Body of pancreas (tissue), 4 donors: ENCODE measurements around the gene KRTAP4-12. TPM values are rescaled to one million over a fixed set of nuclear protein-coding genes. Genes with fewer than 3 reads are reported as not detected.
"Not testable (repeated sequence)": the region's sequence is repeated elsewhere in the genome, so short reads cannot be mapped to it uniquely, and the experiment has no call there.

ENCODE experiments used
- ATAC-seq: fragments of 150-250 bp; one replicate; pipeline ENCODE4 v1.9.1; 2016
- DNase-seq, 4 donors: peaks; one replicate each; pipeline ENCODE4 v3.0.0-alpha.2; 2019
- H3K27ac ChIP-seq, 4 donors: fragments of 200-600 bp; sonication (generic); 1 replicate in 3 of 4; 2 replicates in 1 of 4; pipeline versions ENCODE4 v1.5.1 to v1.6.1; 2016 to 2019; ENCODE audit warnings: mild to moderate bottlenecking in 1 of 4, mixed read lengths in 1 of 4, moderate library complexity in 1 of 4
- H3K27me3 ChIP-seq, 2 donors: fragments of 200-600 bp; sonication (generic); one replicate each; pipeline ENCODE4 v1.6.0; 2016; ENCODE audit warnings: mild to moderate bottlenecking in 1 of 2
- H3K36me3 ChIP-seq, 2 donors: fragments of 200-600 bp; sonication (generic); replicated peaks in 1 of 2; 2 replicates each; pipeline ENCODE4 v1.5.1; 2016; ENCODE audit warnings: low read depth in 2 of 2; ENCODE audit not compliant: insufficient read depth in 1 of 2
- H3K4me1 ChIP-seq: fragments of 200-600 bp; sonication (generic); one replicate; pipeline ENCODE4 v1.6.0; 2016
- H3K4me3 ChIP-seq, 2 donors: fragments of 200-600 bp; sonication (generic); 1 replicate in 1 of 2; 2 replicates in 1 of 2; pipeline ENCODE4 v1.5.1; 2016 to 2019
- H3K9me3 ChIP-seq, 3 donors: fragments of 200-600 bp; sonication (generic); 1 replicate in 2 of 3; 2 replicates in 1 of 3; pipeline ENCODE4 v1.5.1; 2016
- POLR2A ChIP-seq, 3 donors: fragments of 450-650 bp; IDR thresholded peaks; one replicate each; pipeline ENCODE4 v1.6.1; 2016; ENCODE audit warnings: antibody characterized with exemption in 3 of 3, mild to moderate bottlenecking in 2 of 3
- WGBS, 2 donors: methylation state at CpG; one replicate each; pipeline ENCODE4 v1.1.5; 2017; 5-methylcytosine and 5-hydroxymethylcytosine counted together
- intact Hi-C: fragments of 100-400 bp; cut with DNase I; formaldehyde crosslinking; loops from one replicate; pipeline ENCODE4 v1.15.1; 2023
- total RNA-seq, 2 donors: library from RNA; depleted of rRNA; stranded (reverse); fragments of >200 nt; gene quantifications; one replicate each; pipeline ENCODE4 v1.1.0, GENCODE V29; 2016
- TF ChIP-seq, protein P1 (sequence below), 7 experiments: fragments of 450-650 bp in 4 of 7; fragments of 200-600 bp in 3 of 7; sonication (generic) in 3 of 7; IDR thresholded peaks; one replicate each; pipeline ENCODE4 v1.5.1; 2016 to 2019; ENCODE audit warnings: antibody characterized with exemption in 7 of 7

The KRTAP4-12 gene
- total RNA-seq, 2 donors from 2014 or later = not detected

DNA sequence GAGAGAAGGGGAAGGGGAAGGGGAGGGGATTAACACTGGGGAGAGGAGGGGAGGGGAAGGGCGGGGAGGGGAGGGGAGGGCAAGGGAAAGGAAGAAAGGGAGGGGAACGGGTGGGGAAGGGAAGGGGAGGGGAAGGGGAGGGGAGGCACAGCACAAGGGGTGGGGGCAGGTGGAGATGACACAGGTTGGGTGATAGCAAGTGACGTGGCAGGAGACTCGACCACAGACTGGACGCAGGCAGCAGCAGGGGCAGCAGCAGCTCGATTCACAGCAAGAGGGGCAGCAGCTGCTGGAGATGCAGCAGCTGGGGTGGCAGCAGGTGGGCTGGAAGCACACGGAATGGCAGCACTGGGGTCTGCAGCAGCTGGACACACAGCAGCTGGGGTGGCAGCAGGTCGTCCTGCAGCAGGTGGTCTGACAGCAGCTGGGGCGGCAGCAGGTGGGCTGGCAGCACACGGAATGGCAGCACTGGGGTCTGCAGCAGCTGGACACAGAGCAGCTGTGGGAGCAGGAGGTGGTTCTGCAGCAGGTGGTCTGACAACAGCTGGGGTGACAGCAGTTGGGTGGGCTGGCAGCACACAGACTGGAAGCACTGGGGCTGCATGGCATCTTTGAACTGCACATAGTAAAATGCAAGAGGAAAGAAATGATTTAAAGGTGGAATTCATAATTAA, 22.3 kb downstream of the KRTAP4-12 start, which contains the start of gene KRTAP4-16:
TSS of gene KRTAP4-16 (minus strand) at position 624 of the 674 bp plus-strand sequence. CDS start at position 624, 0 bp downstream.
- Histone ChIP-seq H3K4me3 (no peak within 1 kb of the TSS), H3K9me3 (no peaks in the 10 kb centered on the region), H3K36me3 (no peaks in the 10 kb centered on the region), H3K4me1 (no peaks in the 10 kb centered on the region), H3K27me3 (no peaks in the 10 kb centered on the region), H3K27ac (no peak within 1 kb of the TSS)
- WGBS, 2 donors = 37 to 64% methylated on average over 6 to 10 of the region's 10 CpGs
- intact Hi-C loops = no loop called here
- DNase-seq (no peak), ATAC-seq (no peak)
- TF ChIP-seq, protein P1, sequence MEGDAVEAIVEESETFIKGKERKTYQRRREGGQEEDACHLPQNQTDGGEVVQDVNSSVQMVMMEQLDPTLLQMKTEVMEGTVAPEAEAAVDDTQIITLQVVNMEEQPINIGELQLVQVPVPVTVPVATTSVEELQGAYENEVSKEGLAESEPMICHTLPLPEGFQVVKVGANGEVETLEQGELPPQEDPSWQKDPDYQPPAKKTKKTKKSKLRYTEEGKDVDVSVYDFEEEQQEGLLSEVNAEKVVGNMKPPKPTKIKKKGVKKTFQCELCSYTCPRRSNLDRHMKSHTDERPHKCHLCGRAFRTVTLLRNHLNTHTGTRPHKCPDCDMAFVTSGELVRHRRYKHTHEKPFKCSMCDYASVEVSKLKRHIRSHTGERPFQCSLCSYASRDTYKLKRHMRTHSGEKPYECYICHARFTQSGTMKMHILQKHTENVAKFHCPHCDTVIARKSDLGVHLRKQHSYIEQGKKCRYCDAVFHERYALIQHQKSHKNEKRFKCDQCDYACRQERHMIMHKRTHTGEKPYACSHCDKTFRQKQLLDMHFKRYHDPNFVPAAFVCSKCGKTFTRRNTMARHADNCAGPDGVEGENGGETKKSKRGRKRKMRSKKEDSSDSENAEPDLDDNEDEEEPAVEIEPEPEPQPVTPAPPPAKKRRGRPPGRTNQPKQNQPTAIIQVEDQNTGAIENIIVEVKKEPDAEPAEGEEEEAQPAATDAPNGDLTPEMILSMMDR (IDR thresholded peaks at IDR 0.05) = no peak
- no peak for TF ChIP-seq POLR2A (IDR thresholded peaks at IDR 0.05)

DNA sequence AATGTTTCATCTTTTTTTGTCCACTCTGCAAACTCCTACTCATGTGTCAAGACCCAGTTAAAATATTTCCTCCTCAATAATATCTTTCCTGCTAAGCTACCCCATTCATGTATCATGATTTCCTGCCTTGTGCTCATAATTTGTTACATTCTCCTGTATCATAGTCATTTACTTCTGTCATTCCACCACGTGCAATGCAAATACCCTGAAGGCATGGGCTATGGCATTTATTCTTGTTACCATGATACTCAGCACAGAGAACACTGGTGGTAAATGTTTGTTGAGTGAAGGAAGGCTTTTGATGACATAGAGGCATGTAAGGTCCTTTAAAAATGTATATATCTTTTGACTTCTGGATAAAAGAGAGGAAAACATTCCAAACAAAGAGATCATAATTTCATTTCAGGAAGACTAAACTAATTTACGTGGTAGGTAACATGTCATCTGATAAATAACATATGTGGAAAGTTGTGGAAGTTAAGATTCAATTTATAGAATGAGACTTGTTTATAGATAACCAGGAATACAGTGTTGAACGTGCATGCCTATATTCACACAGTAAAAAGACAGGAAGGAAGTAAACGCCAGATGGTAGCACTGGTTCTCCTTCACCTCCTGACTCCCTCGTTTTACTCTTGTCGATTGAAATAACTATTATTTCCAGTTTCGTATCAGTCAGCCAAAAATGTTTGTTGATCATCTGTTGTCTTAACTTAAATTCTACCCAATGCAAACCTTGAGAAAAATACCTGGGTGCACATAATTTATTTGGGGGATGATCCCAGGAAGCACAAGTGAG, 24.1 kb downstream of the KRTAP4-12 start:
- DNase-seq, H3K27me3 ChIP-seq, H3K4me1 ChIP-seq, intact Hi-C loops, ATAC-seq, H3K9me3 ChIP-seq, H3K27ac ChIP-seq, H3K4me3 ChIP-seq, H3K36me3 ChIP-seq: not testable (repeated sequence)
- 42 to 59% methylated on average over 7 of the region's 7 CpGs for WGBS, 2 donors

DNA sequence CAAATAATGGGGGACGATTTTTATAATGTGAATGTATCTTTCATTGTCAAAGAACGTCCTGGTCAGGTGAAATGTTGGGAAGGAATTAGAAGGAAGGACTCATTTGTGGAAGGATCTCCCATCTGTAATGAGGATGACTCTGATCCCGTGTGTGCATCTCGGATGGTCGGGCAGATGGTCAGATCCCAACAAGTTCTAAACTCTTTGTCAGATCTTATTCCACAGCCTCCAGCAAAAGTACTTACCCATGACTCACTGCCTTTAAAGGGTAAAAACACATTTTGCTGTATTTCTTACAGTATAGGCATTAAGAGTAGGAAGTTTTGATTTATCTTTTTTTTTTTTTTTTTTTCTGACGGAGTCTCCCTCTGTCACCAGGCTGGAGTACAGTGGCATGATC, 25.5 kb downstream of the KRTAP4-12 start:
- Histone ChIP-seq H3K4me1 (no peaks in the 10 kb centered on the region), H3K4me3 (no peak overlapping the region), H3K27me3 (no peaks in the 10 kb centered on the region), H3K36me3 (no peaks in the 10 kb centered on the region), H3K27ac (no peak overlapping the region), H3K9me3 (no peaks in the 10 kb centered on the region)
- intact Hi-C loops = no loop called here
- ATAC-seq (no peak), DNase-seq (no peak)
- WGBS, 2 donors = 55 to 56% methylated on average over 6 of the region's 6 CpGs
- no peak for TF ChIP-seq POLR2A (IDR thresholded peaks at IDR 0.05)
- TF ChIP-seq, protein P1 (IDR thresholded peaks at IDR 0.05) = no peak

- Histone ChIP-seq H3K36me3 (no peaks in the 10 kb centered on the region), H3K4me1 (no peaks in the 10 kb centered on the region), H3K4me3 (no peak within 1 kb of the TSS), H3K27me3 (no peaks in the 10 kb centered on the region), H3K27ac (no peak within 1 kb of the TSS), H3K9me3 (no peaks in the 10 kb centered on the region)
- ATAC-seq = no peak
- no peak for DNase-seq
- 32 to 35% methylated on average over 4 of the region's 4 CpGs for WGBS, 2 donors
- TF ChIP-seq, protein P1 (IDR thresholded peaks at IDR 0.05) = no peak
- TF ChIP-seq POLR2A (IDR thresholded peaks at IDR 0.05) = no peak
- intact Hi-C loops = no loop called here
These were observed 25.9 kb downstream of the KRTAP4-12 start, which contains the start of gene KRTAP4-8 for GRCh38 chr17:41098042-41098441. Gene KRTAP4-8 (minus strand): TSS chr17:41098142. CDS start chr17:41098084, 58 bp downstream.

DNA sequence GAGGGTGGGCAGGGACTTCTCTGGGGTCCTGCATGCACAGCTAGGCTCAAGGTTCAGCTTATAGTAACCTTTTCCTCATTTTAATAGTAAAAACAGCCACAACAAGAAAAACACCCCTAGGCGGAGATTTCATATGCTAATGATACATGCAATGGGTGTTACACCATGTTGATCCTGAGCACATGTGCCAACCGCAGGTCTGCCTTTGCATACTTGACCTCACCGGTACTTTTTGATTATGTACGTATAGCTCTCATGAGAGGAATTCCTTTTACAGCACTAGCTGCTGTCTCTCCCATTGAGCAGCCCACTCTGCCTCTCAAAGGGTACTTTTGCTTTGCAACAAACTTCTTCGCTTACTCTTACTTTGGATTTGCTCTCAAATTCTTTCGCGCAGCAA, 27.9 kb downstream of the KRTAP4-12 start:
- DNase-seq = no peak
- WGBS, 2 donors = 74 to 80% methylated on average over 7 of the region's 7 CpGs
- TF ChIP-seq POLR2A (IDR thresholded peaks at IDR 0.05) = no peak
- TF ChIP-seq, protein P1 (IDR thresholded peaks at IDR 0.05) = no peak
- Histone ChIP-seq H3K27me3 (no peaks in the 10 kb centered on the region), H3K36me3 (no peaks in the 10 kb centered on the region), H3K9me3 (no peaks in the 10 kb centered on the region), H3K27ac (no peak overlapping the region), H3K4me1 (no peaks in the 10 kb centered on the region), H3K4me3 (no peak overlapping the region)
- intact Hi-C loops = no loop called here
- ATAC-seq = no peak

GRCh38 chr17:41088760-41089352, 35.1 kb downstream of the KRTAP4-12 start:
- H3K4me3 ChIP-seq, H3K9me3 ChIP-seq, intact Hi-C loops, ATAC-seq, H3K27ac ChIP-seq, H3K36me3 ChIP-seq, H3K27me3 ChIP-seq, H3K4me1 ChIP-seq, DNase-seq: not testable (repeated sequence)
- 37 to 61% methylated on average over 4 of the region's 4 CpGs for WGBS, 2 donors

- H3K36me3 ChIP-seq, H3K4me3 ChIP-seq, ATAC-seq, H3K4me1 ChIP-seq, H3K27me3 ChIP-seq, H3K27ac ChIP-seq, H3K9me3 ChIP-seq, DNase-seq, intact Hi-C loops: not testable (repeated sequence)
- 53 to 58% methylated on average over 6 to 8 of the region's 14 CpGs for WGBS, 2 donors
These were observed 39.7 kb downstream of the KRTAP4-12 start, which contains the start of gene KRTAP4-7 for GRCh38 chr17:41084100-41084856. Gene KRTAP4-7 (plus strand): TSS chr17:41084150. CDS start chr17:41084207, 57 bp downstream.
